Retina (tissue), 1 donor: ENCODE results near the gene GRM2.
A peak's percentile ranks its signal among the peaks of the same experiment; 100 is the strongest.

Source experiments
- DNase-seq: peaks from one replicate; pipeline ENCODE4 v3.0.0-alpha.2; 2016

The GRM2 gene

DNA sequence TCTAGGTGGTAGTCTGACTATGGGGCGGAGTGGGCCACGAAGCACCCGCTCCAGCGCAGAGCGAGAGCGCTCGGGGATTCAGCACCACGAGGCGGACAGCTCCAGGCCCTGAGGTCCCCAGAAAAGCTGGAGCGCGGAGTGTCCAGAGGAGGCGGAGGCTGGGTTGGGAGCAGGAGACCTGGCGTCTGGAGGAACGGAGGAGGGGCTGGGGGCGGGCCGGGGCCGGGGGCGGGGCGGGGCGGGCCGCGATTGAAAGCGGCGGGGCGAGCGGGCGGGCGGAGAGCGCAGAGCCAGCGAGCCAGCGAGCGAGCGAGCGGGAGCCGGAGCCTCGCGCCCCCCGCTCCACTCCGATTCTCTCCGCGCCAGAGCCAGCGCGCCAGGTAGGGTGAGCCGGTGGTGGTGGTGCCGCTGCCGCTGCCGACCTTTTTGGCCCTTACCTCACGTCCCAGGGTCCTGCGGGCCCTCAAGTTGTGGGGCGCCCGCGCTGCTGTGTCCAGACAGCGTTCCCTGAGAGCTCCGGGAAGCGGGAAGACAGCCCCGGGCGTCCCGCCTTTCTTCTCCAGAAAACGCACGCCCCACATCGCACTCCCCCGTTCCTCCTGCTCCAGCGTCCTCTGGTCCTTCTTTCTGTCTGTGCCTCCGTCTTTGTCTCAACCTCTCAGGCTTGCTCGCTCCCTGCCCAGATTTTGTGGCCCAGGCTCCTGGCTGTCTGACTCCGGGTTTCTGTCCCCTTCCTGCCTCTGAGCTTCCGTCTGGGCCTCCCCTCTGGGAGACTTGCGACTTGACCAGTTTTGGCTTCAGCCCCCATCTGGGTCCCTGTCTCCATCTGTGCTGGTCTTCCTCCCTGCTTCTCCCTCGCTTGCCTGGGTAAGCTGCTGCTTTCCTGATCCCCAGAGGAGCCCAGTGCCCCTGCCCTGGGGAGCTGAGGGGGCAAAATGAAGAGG, at the start of gene GRM2:
Gene GRM2 (plus strand): TSS at position 281 of the 944 bp plus-strand sequence. CDS start 1,916 bp downstream, outside the sequence.
- peak; percentile 88 for DNase-seq

DNA sequence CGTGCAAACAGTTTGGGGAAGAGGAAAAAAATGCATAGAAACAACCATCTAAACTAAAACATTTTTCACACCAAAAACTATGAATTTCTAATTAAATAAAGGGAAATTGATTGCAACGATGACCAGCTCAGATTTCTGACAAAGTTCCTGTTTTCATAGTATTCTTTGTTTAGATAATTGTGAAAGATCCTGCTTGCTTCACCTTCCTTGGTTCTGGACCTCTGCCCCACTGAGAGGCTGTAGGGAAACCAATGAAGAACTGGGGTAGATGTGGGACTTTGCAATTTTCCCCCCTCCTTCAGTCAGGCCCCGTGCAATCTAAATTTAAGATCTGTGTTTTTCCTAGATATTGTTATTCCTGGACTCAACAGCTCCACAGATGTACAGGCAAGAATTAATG, 49.6 kb upstream of the GRM2 start:
- DNase-seq, result no peak

DNA sequence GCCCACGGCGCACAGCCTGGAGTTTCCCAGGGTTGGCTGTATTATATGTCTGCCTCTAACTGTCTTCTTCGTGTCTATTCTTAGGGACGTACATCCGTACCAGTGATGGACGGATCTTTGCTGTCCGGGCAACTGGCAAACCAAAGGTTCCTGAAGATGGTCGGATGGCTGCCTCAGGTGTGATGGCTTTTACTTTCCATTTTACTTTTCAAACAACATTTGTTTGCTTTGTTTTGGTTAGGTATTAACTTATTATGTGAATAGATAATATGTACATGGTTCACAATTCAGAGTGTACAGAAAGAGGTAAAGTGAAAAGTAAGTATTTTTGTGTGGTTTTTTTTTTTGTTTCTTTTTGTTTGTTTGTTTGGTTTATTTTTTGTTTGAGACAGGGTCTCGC, 46.9 kb upstream of the GRM2 start:
- DNase-seq, result no peak

DNA sequence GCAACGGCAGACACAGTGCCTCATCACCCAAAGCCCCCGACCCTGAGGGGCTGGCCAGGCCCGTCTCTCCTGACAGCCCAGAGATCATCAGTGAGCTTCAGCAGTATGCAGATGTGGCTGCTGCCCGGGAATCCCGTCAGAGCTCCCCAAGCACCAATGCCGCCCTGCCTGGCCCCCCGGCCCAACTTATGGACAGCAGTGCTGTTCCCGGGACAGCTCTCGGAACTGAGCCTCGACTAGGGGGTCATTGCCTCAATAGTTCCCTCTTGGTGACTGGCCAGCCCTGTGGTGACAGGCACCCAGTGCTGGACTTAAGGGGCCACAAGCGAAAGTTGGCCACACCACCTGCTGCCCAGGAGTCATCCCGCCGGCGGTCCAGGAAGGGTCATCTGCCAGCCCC, 44.4 kb upstream of the GRM2 start:
- no peak for DNase-seq

DNA sequence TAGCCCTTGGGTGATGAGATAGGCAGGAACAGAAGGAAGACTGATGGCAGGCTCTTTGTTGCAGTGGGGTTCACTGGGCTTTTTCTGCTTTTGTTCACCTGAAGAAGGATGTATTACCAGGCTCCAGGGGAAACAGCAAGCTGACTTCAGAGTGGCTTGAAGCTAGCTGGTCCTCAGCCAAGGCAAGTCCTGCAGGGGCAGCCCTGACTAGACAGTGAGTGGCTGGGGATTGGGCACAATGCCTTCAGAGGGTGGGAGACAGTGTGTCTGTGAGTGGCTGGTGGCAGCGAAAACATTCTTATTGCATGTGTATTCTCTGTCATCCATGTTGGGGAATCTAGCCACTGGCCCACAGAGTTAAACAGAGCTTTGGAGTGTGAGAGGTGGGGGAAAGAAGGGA, 38.1 kb upstream of the GRM2 start:
- DNase-seq, result no peak

DNA sequence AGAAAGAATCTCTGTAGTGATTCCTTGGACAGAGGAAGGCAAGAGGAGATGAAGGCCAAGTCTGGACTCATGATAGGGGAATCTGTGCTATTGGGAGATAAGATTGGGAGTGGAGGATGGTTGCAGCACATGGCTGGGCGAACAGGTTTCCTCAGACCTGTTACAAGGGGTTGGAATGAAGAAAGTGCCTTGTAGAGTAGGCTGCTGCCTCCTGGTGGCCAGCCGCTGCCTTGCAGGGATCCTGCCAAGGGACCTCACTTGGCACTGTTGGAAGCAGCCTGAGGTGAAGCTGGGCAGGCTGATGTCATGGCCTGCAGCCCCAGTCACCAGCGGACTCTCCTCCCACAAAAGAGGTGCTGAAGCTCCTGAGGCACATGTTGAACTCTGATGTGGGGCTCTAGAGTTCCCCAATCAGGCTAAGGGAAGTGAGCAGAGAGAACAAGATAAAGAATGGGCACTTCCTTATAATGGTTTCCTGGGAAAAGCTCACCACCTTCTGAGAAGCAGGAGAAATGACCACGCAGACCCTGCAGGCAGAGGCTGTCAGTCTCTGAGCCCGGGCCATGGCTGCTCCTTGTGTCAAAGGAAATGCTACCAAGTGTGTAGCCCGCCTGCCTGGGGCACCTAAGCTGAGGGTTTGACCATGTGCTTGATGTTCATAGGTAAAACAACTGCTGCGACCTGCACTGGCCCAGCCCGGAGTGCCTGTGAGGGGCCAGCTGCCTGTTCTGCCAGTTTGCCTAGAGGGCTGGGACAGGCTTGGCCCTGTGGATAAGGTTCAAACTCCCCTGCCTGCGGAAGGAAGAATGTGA, 37.4 kb upstream of the GRM2 start:
- peak; percentile 82 for DNase-seq

DNA sequence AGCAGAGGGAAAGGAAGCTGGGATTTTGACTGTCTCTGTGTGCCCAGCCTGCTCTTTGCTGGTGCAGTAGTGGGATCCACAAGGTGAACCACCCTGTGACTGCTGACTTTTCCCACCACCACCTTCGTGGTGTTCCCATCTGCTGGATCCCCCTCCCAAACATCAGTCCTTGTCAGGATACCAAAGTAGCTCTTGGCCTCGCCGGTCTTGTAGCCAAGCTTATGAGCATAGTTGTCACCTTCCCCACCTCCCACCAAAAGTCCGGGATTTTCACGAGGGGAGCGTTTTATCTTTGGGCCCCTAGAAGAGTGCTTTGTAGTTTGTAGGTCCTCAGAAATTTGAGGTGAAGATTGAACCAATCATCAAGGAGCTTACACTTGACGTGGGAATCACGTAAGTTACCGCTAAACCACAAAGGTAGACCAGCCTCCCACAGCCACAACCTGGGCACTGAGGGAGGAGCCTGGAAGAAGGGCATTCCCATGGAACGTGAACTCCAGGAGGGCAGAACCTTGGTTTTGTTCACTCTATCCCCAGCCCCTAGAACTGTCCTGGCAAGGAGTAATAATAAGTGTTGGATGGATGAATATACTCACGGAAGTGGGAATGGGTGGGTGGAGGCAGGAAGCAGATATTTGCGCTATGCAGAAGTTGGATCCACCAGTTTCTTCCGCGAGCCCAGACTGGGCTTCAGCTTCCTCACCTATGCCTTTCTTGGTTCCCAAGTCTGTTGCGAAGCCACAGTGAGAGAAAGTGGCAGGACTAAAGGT, 36.6 kb upstream of the GRM2 start:
- no peak for DNase-seq

DNA sequence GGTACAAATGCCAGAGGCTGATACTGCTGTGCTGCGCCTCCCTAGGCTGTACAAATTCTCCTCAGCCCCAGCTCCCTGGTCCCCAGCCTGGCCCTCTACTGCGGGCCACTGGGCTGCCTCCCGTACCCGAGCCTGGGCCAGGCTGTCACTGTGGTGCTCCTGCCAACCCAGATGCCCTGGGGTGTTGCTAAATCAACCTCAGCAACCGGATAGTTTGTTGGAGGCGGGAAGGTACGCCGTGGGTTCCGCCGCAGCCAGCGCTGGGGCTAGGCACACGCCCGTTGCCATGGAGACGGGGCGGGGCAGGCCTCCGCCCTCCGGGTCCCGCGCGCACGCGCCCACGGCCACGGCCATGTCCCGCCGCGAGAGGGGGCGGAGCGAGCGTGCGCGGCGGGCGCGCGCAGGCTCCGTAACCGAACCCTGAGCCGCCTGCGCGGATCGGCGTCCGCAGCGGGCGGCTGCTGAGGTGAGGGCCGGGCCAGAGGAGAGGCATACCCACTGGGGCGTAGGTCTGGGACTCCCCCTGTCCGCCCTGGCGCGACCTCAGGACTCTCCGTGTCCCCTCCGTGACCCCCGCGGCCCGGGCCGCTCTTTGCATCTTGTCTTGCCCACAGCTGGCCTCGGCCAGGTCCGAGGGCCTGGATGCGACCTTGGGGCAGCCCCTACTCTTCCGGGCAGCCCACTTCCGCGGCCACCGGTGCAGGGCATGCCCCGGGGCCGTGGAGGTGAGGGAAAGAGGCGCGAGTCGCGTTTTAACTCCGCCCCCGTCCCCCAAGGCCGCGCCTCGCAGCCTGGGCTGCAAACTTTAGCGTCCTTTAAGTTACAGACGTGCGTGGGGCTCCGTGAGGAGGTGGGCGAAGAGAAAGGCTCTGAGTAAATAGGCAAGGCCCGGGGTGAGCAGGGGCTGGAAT, 35.8 kb upstream of the GRM2 start, which contains the start of gene TEX264:
Gene TEX264 (plus strand): TSS at position 430 of the 911 bp plus-strand sequence. CDS start 3,053 bp downstream, outside the sequence.
- peak; percentile 90 for DNase-seq

DNA sequence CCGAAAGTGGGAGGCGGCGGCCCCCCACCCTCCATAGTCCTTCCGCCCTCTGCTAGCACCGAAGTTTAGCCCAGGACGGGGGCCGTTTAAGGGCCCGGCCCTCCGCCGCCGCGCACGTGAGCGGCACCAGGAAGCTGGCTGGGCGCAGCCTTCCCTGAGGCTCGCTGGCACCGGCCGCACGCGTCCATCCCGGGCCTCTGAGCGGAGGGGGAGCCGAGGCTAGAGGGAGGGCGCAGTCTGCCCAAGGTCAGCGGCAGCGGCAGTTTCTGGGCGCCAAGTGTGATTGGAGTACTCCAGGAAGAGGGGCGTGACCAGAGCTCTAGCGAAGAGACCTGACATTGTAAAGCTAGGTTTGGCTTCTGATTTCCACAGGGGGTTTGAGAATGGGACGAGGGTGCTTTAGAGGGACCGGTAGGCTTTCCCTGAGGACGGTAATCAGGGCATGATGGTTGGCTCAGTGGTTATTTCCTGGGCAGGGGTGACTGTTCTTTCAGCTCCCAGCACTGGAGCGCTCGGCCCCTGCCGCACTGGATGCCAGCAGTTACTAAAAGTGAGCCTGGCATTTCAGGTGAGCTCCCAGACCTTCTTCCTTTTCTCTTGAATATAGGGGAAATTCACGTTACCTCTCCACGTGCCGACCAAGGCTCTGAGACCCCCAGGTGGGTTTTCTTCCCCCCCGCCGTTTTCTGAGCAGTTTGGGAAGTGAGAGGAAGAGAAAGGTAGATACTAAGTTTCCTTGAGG, 35.0 kb upstream of the GRM2 start:
- peak; percentile 81 for DNase-seq

DNA sequence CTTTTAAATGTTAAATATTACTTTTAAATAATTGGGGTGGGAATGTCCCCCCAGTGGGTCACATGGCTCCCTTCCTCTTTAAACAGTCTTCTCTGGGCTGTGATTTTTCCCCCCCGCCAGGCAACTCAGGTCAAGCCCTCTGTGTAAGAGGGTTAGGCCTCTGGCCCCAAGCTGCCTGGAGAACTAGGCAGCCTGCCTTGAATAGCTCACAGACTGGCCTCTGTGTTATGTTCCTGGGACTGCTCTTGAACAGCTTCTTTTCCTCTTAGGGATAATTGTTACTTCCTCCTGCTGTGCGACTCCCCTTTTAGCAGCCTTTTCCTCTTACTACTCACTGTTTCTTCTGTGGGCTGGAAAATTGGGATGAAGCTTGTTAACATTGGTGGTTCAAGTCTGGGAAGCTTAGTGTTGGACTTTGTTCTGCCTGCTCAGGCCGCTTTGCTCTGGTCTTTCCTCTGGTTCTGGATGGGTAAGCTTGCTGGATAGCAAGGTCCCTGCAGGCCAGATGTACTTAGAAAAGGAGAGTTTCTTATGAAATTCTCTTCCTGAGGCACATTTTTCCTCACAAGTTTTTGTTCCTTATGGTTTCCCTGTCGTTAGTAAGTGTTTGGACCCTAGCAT, 33.6 kb upstream of the GRM2 start:
- no peak for DNase-seq

DNA sequence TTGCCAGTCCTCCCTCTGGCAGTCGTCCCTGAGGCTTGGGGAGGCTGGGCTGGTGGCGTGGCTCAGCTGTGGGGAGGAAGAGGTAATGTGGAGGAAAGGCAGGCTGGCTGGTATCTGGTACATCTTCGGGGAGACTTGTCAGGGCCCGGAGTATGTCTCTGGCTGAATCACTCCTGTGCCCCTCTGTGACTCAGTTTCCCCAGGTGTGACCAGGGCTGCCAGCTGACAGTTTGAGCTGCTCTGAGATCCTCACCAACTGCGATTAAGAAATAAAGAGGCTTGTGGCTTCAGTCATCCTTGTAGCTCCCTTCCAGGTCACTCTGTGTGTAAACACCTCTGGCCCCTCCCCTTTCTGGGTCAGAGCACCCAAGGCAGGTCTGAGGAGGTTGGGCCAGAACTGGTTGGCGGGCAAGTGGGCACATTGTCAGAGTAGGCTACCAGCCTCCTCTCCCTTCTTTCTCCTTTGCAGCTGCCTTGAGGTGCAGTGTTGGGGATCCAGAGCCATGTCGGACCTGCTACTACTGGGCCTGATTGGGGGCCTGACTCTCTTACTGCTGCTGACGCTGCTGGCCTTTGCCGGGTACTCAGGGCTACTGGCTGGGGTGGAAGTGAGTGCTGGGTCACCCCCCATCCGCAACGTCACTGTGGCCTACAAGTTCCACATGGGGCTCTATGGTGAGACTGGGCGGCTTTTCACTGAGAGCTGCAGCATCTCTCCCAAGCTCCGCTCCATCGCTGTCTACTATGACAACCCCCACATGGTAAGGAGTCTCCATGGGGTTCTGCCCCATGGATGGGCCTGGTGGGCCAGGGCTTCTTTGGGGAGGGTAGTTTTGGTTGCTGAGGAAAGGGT, 32.8 kb upstream of the GRM2 start:
- no peak for DNase-seq

DNA sequence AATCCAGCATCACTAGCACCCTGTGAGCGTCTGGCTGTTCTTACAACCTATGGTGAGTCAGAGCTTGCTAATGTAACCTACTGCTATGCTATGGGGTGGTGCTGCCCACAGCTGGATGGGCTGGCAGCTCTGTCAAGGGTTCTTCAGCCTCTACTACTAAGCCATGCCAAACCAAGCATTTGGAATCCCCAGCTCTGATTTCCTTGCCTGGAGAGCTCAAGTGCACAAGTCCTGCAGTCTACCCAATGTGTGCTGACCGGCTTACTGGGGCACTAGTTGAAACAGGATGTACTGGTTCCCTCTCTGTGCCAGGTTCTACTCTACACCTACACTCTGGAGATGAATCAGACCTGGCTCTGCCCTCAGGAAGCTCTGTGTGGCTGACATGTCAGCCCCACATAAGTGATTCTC, 31.7 kb upstream of the GRM2 start:
- no peak for DNase-seq

DNA sequence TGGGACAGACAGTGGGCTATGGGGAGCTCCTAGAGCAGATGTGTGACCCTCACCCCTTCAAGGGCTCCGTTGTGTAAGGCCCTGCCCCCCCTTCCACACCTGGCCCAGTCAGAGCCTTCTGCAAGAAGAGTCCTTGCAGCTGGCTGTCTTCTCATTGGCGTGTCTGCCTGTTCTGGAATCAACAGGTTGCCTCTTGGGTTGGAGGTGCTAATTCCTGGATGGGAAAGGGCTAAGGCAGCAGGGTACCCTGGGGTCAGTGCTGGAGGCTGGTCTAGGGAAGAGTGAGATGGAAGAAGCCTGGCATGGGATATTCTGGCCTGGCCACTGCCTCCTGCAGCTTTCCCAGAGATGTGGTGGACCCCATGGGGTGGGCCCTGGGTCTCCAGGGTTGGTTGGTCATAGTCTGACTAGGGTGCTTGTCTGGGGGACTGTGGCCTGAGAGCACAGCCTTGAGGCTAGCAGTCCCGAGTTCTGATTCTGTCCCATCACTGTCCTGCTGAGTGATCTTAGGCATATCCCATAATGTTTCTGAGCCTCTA, 30.7 kb upstream of the GRM2 start:
- no peak for DNase-seq

DNA sequence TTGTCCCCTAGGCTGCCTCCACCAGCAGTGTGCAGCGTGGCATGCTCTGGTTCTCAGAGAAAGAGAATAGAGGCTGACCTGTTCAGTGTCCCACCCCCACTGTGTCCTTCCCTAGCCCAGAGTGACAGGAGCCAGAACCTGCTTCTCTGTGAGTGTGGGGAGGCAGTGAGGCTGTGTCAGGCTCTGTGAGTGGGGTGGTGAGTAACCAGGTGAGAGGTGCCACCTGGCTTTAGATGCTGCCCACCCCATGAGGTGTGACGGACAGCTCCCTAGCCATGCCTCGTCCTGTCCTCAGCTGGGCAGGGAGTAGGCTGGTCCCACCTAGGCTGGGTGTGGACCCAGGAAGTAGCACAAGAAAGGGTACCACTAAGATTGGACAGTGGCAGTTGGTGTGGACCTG, 29.5 kb upstream of the GRM2 start:
- DNase-seq, result no peak

DNA sequence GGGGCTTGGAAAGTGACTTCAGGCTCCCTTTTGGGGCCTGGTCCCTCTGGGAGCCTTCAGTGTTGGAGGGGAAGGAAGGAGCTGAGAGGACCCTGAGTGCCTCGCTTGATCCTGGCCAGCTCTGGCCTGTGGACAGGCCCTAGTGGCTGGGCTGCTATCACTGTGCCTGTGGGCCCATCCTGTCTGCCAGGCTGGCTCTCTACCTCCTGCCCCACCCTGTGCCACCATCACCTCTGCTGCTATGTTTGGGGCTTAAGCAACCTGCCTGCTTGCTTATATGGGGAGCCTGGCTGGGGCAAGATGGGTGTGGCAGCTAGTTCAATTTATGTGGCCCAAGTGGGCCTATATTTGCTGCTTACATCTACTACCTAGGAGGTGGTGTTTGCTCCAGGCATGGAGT, 28.7 kb upstream of the GRM2 start:
- no peak for DNase-seq

DNA sequence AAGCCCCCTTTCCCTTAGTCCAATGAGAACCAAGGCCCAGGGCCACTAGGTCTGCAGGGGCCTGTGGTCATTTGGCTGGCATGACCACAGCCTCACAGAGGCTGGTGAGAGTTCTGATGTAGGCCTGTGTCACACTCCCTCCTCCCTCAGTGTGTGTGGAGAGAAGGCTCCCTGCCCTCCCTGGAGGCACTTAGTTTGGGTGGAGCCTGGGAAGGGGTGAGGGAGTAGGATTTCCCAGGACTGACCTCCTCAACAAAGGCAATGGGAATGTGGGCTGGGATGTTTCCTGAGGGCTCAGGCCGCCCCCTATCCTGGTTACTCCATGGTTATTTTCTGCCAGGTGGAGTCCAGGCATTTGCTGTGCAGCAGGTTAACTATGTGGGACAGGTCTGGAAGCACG, 28.2 kb upstream of the GRM2 start:
- DNase-seq, result no peak

DNA sequence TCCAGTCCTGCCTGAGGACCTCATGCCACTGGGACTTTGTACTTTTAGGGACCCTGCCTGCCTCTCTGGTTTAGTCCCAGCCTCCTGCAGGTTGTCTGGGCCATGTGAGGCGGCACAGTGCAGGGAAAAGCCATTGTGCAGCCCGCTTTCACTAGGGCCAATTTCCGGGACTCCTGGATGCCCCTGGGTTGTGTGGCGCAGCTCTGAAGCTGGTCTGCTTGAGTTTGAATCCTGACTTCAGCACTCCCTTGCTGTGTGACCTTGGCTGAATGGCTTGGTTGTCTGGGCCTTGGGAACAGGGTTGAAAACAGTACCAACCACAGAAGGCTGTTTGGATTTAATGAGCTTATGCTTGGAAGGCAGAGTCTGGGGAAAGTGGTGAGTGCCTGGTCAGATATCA, 27.6 kb upstream of the GRM2 start:
- no peak for DNase-seq

DNA sequence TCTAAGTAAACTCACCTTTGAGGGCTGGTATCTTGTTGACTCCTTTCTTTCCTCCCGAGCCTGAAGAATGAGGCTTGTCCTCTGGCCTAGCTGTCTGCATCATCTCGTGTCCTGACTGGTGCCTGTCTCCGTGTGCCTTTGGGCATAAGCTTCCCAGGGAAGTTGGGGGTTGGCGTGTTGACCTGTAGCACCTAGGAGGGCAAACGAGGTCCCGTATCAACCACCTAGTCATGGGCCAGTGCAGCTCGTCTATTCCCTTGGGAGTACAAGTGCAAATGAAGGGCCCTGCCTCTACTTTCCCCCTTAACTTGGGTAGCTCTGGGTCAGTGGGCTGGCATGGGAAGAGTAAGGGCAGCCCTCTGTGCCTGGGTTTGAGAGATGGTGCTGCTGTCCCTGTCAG, 27.1 kb upstream of the GRM2 start:
- no peak for DNase-seq

DNA sequence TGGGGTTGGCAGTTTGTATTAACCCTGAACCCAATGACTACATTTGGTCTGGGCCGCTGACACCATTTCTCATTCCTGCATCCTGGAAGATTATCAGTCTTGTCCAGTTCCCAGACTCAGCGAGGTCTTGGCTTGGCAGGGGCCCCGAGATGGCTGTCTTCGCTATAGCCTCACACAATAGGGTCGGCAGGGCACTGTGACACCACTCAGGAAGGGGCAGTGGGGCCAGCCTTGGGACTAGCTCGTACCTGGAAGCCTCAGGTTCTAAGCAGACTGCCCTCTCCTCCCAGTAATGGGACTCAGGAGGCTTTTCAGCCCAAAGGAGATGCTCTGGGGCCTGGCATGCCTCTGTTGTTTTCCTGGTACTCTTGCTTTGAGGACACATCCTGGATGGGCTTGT, 26.7 kb upstream of the GRM2 start:
- no peak for DNase-seq
